ENCODE measurements around the gene TBC1D1.

DNA sequence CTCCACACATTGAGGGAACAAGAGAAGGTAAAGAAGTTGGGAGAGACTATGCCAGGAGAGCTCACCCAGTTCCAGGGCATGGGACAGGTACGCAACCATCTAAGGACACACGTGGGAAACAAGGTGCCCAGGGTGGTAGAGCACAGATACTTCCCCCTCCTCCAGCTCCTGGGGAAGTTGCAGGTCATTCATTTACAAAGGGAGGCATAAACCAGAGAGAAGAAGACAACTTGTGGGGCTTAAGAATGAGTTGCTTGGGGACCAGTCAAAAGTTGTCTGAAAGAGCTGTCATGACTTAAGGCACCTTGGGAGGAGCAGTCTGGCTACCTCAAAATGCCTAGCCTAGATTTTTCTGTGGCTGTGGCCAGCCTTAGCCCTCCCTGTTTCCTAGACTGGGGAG lies 255.5 kb downstream of the TBC1D1 start:
- TF ChIP-seq, protein P1, sequence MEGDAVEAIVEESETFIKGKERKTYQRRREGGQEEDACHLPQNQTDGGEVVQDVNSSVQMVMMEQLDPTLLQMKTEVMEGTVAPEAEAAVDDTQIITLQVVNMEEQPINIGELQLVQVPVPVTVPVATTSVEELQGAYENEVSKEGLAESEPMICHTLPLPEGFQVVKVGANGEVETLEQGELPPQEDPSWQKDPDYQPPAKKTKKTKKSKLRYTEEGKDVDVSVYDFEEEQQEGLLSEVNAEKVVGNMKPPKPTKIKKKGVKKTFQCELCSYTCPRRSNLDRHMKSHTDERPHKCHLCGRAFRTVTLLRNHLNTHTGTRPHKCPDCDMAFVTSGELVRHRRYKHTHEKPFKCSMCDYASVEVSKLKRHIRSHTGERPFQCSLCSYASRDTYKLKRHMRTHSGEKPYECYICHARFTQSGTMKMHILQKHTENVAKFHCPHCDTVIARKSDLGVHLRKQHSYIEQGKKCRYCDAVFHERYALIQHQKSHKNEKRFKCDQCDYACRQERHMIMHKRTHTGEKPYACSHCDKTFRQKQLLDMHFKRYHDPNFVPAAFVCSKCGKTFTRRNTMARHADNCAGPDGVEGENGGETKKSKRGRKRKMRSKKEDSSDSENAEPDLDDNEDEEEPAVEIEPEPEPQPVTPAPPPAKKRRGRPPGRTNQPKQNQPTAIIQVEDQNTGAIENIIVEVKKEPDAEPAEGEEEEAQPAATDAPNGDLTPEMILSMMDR (IDR thresholded peaks at IDR 0.05), result no peak
- no peak for TF ChIP-seq POLR2A (IDR thresholded peaks at IDR 0.05)
- no peak for TF ChIP-seq POLR2AphosphoS5 (IDR thresholded peaks at IDR 0.05)

All from transverse colon (tissue), 4 donors.